ENCODE data around the gene CCDC197.

GRCh38 chr14:93960108-93960475 lies 37.0 kb upstream of the CCDC197 start:
- no peak for TF ChIP-seq SP1 (IDR thresholded peaks at IDR 0.05)
- TF ChIP-seq ARNT (IDR thresholded peaks at IDR 0.05) = no peak
- TF ChIP-seq SUZ12 (IDR thresholded peaks at IDR 0.05) = no peak
- no peak for TF ChIP-seq BHLHE40 (IDR thresholded peaks at IDR 0.05; ENCODE audit: borderline replicate concordance)

All from HEK293T (cell line).